ENCODE results near the gene ANTXR1. TPM values are rescaled to one million over a fixed set of nuclear protein-coding genes. Genes with fewer than 3 reads are reported as not detected.

Gene ANTXR1
- total and polyA plus RNA-seq, 9 of the 15 experiments (the other 6 are each of a cell fraction or from before 2014, with no cell fraction given) = 0.07 to 1.00 (median 0.54) TPM

DNA sequence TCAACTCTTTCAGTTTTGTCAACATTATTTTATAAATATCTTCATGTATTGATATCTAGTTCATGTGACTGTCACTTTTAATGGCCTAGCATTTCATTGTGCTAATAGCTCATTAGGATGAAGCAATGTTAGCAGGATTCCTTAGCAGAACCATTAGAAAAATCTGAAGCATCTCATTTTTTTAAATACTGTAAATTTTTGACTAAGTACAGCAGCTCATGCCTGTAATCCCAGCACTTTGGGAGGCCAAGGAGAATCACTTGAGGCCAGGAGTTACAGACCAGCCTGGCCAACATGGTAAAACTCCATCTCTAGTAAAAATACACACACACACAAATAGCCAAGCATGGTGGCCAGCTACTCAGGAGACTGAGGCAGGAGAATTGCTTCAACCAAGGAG lies 15.6 kb upstream of the ANTXR1 start (continued):
- TF ChIP-seq, protein P1, sequence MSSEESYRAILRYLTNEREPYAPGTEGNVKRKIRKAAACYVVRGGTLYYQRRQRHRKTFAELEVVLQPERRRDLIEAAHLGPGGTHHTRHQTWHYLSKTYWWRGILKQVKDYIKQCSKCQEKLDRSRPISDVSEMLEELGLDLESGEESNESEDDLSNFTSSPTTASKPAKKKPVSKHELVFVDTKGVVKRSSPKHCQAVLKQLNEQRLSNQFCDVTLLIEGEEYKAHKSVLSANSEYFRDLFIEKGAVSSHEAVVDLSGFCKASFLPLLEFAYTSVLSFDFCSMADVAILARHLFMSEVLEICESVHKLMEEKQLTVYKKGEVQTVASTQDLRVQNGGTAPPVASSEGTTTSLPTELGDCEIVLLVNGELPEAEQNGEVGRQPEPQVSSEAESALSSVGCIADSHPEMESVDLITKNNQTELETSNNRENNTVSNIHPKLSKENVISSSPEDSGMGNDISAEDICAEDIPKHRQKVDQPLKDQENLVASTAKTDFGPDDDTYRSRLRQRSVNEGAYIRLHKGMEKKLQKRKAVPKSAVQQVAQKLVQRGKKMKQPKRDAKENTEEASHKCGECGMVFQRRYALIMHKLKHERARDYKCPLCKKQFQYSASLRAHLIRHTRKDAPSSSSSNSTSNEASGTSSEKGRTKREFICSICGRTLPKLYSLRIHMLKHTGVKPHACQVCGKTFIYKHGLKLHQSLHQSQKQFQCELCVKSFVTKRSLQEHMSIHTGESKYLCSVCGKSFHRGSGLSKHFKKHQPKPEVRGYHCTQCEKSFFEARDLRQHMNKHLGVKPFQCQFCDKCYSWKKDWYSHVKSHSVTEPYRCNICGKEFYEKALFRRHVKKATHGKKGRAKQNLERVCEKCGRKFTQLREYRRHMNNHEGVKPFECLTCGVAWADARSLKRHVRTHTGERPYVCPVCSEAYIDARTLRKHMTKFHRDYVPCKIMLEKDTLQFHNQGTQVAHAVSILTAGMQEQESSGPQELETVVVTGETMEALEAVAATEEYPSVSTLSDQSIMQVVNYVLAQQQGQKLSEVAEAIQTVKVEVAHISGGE (CRISPR knock-in tag; IDR thresholded peaks at IDR 0.05) = no peak
- TF ChIP-seq, protein P2, sequence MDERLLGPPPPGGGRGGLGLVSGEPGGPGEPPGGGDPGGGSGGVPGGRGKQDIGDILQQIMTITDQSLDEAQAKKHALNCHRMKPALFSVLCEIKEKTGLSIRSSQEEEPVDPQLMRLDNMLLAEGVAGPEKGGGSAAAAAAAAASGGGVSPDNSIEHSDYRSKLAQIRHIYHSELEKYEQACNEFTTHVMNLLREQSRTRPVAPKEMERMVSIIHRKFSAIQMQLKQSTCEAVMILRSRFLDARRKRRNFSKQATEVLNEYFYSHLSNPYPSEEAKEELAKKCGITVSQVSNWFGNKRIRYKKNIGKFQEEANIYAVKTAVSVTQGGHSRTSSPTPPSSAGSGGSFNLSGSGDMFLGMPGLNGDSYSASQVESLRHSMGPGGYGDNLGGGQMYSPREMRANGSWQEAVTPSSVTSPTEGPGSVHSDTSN (CRISPR knock-in tag; IDR thresholded peaks at IDR 0.05; ENCODE audit: low read depth) = no peak
- TF ChIP-seq, protein P2 (tag; conservative IDR thresholded peaks at IDR 0.05; ENCODE audit: low read depth) = no peak
- TF ChIP-seq YY1 (IDR thresholded peaks at IDR 0.05; ENCODE audit: borderline replicate concordance in 1 of 3, control insufficient read depth in 1 of 3, extremely low read depth in 1 of 3, insufficient read depth in 3 of 3, insufficient read length in 1 of 3, insufficient replicate concordance in 2 of 3, low read depth in 1 of 3, low read length in 2 of 3) (no peak), RBM14 (IDR thresholded peaks at IDR 0.05; ENCODE audit: borderline replicate concordance, insufficient read depth, low read depth, low read length) (no peak)
